ENCODE measurements around the gene AQR.

GRCh38 chr15:34976743-34977142 is 7.2 kb upstream of the AQR start:
- no peak for TF ChIP-seq POLR2AphosphoS5 (IDR thresholded peaks at IDR 0.05; ENCODE audit: low read depth, low read length)
- TF ChIP-seq SIN3A (IDR thresholded peaks at IDR 0.05; ENCODE audit: borderline replicate concordance, insufficient read depth, low read length): no peak

Data from PFSK-1 (cell line).